K562 (cell line): ENCODE data around the gene SYNJ2.

Experiments
- BRCA1 ChIP-seq, 2 experiments: fragments of 450-650 bp in 1 of 2; sonication (generic) in 1 of 2; formaldehyde crosslinking in 1 of 2; IDR thresholded peaks; 2 replicates each; pipeline versions ENCODE4 v1.5.0 to v1.6.1; 2017 to 2020; ENCODE audit warnings: mild to moderate bottlenecking in 1 of 2, missing genetic modification reagents in 1 of 2
- BRF2 ChIP-seq: IDR thresholded peaks from 3 replicates; pipeline ENCODE4 v1.6.1; 2011; ENCODE audit warnings: borderline replicate concordance, mild to moderate bottlenecking; ENCODE audit not compliant: insufficient read length, insufficient read depth
- PML ChIP-seq: IDR thresholded peaks from 2 replicates; pipeline ENCODE4 v1.6.1; 2012; ENCODE audit warnings: low read length, inconsistent platforms
- PURB ChIP-seq: sonication (generic); formaldehyde crosslinking; IDR thresholded peaks from 2 replicates; pipeline ENCODE4 v1.9.0; 2021; ENCODE audit warnings: low read depth, mild to moderate bottlenecking, missing genetic modification reagents
- SAFB2 ChIP-seq: fragments of 200-400 bp; formaldehyde crosslinking; IDR thresholded peaks from 2 replicates; pipeline ENCODE4 v1.6.1; 2018; ENCODE audit warnings: borderline replicate concordance, low read length, low read depth, moderate library complexity; ENCODE audit not compliant: severe bottlenecking
- TARDBP ChIP-seq: fragments of 450-650 bp; IDR thresholded peaks from 2 replicates; pipeline ENCODE4 v1.6.1; 2016
- ZBTB8A ChIP-seq: fragments of 450-650 bp; IDR thresholded peaks from 2 replicates; pipeline ENCODE4 v1.6.1; 2018; ENCODE audit warnings: mild to moderate bottlenecking, moderate library complexity; ENCODE audit not compliant: partially characterized antibody

- TF ChIP-seq PML (no peak), TARDBP (no peak), ZBTB8A (no peak), BRCA1 (IDR thresholded peaks at IDR 0.05) (no peak), BRCA1 (CRISPR knock-in tag; IDR thresholded peaks at IDR 0.05) (no peak), BRF2 (no peak), PURB (CRISPR knock-in tag) (no peak), SAFB2 (no peak)
These were observed 76.5 kb downstream of the SYNJ2 start for GRCh38 chr6:158058171-158058651.
